Calu3 (cell line): ENCODE results near the gene COQ3. TPM values are rescaled to one million over a fixed set of nuclear protein-coding genes. Genes with fewer than 3 reads are reported as not detected.

Experiments used
- BruUV-seq: library from RNA; stranded (reverse); fragments of 400-500 nt; replicated peaks from 2 replicates; lab custom pipeline; 2021; lab: Mats Ljungman, UMichigan
- CTCF ChIA-PET: fragments of 300-600 bp; sonication (Branson Sonifier 250); formaldehyde crosslinking; loops from one replicate; lab custom pipeline; 2022; ENCODE audit warnings: antibody characterized with exemption; lab: Charles Lee
- DNase-seq: peaks from one replicate; pipeline ENCODE4 v3.0.0; 2022
- H3K27ac Mint-ChIP-seq: one replicate; pipeline ENCODE4 v1.8.0; 2022; ENCODE audit warnings: mixed read lengths; ENCODE audit not compliant: unreplicated experiment
- H3K27me3 Mint-ChIP-seq: one replicate; pipeline ENCODE4 v1.8.0; 2022; ENCODE audit warnings: mixed read lengths; ENCODE audit not compliant: unreplicated experiment
- H3K36me3 Mint-ChIP-seq: one replicate; pipeline ENCODE4 v1.8.0; 2022; ENCODE audit warnings: mild to moderate bottlenecking, moderate library complexity, mixed read lengths; ENCODE audit not compliant: insufficient read depth, unreplicated experiment
- H3K4me1 Mint-ChIP-seq: one replicate; pipeline ENCODE4 v1.8.0; 2022; ENCODE audit warnings: mild to moderate bottlenecking, low read depth, mixed read lengths; ENCODE audit not compliant: unreplicated experiment
- H3K4me3 Mint-ChIP-seq: one replicate; pipeline ENCODE4 v1.8.0; 2022; ENCODE audit warnings: mild to moderate bottlenecking, low read depth, moderate library complexity, mixed read lengths; ENCODE audit not compliant: unreplicated experiment
- H3K9me3 Mint-ChIP-seq: one replicate; pipeline ENCODE4 v1.8.0; 2022; ENCODE audit warnings: low read depth, mixed read lengths; ENCODE audit not compliant: unreplicated experiment
- intact Hi-C: fragments of 100-400 bp; cut with micrococcal nuclease; formaldehyde crosslinking; loops from one replicate; pipeline ENCODE4 v1.10.0; 2022; ENCODE audit not compliant: unreplicated experiment
- total RNA-seq: library from RNA; stranded (reverse); gene quantifications from 2 replicates; pipeline ENCODE4 v1.2.3, GENCODE V29; 2022
- TF ChIP-seq, protein P1 (sequence below): fragments of 200-600 bp; IDR thresholded peaks from one replicate; pipeline ENCODE4 v1.8.0; 2022; ENCODE audit warnings: antibody characterized with exemption; ENCODE audit not compliant: unreplicated experiment

The COQ3 gene
- total RNA-seq, 1 experiment from 2014 or later = 7.6 TPM

DNA sequence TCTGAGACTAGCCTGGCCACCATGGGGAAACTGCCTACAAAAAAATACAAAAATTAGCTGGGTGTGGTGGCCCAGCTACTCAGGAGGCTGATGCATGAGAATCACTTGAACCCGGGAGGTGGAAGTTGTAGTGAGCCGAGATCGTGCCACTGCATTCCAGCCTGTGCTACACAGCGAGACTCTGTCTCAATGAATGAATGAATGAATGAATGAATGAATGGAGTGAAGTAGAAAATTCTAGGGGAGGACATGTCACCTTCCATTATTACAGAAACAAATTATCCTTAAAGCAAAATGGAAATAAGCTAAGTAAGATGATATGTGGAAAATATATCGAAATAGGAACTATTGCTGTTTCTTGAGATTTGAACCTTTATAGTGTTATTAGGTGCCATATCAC lies 34.0 kb upstream of the COQ3 start:
- H3K36me3 Mint-ChIP-seq = peaks cover 35% of the 10 kb centered on the region
- intact Hi-C loops = no loop called here
- no peaks in the 10 kb centered on the region for H3K9me3 Mint-ChIP-seq
- H3K4me1 Mint-ChIP-seq = peaks cover 20% of the 10 kb centered on the region
- no peaks in the 10 kb centered on the region for H3K27me3 Mint-ChIP-seq
- TF ChIP-seq, protein P1, sequence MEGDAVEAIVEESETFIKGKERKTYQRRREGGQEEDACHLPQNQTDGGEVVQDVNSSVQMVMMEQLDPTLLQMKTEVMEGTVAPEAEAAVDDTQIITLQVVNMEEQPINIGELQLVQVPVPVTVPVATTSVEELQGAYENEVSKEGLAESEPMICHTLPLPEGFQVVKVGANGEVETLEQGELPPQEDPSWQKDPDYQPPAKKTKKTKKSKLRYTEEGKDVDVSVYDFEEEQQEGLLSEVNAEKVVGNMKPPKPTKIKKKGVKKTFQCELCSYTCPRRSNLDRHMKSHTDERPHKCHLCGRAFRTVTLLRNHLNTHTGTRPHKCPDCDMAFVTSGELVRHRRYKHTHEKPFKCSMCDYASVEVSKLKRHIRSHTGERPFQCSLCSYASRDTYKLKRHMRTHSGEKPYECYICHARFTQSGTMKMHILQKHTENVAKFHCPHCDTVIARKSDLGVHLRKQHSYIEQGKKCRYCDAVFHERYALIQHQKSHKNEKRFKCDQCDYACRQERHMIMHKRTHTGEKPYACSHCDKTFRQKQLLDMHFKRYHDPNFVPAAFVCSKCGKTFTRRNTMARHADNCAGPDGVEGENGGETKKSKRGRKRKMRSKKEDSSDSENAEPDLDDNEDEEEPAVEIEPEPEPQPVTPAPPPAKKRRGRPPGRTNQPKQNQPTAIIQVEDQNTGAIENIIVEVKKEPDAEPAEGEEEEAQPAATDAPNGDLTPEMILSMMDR = no peak
- no peak for DNase-seq
- no TSS peak for BruUV-seq
- CTCF ChIA-PET = no interaction called here
- no peak overlapping the region for H3K27ac Mint-ChIP-seq
- H3K4me3 Mint-ChIP-seq = no peak overlapping the region

DNA sequence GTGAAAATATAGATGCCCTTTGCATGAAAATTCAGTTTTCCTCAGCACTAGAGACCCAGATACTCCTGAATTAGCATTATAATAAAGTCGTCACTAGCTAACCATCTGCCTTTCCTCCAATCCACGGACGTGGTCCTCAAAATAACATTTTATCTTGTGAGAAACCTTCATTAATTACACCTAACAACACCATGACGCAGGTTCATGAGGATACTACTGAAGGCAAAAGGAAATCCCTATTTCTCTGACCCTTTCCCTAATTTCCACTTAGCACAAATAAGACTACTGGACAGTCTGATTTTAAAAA lies 32.4 kb upstream of the COQ3 start:
- Mint-ChIP-seq H3K9me3 (no peaks in the 10 kb centered on the region), H3K4me1 (peaks cover 35% of the 10 kb centered on the region), H3K4me3 (peak overlapping the region; percentile 98), H3K27ac (peak overlapping the region; percentile 100), H3K36me3 (peaks cover 46% of the 10 kb centered on the region), H3K27me3 (no peaks in the 10 kb centered on the region)
- intact Hi-C loops = no loop called here
- BruUV-seq = no TSS peak
- CTCF ChIA-PET = interaction anchor here (1.3 kb wide), 2 partner anchors 10 to 92 kb away, joined by 7 to 13 read pairs; no protein-coding TSS in a partner anchor
- TF ChIP-seq, protein P1 = no peak
- no peak for DNase-seq

DNA sequence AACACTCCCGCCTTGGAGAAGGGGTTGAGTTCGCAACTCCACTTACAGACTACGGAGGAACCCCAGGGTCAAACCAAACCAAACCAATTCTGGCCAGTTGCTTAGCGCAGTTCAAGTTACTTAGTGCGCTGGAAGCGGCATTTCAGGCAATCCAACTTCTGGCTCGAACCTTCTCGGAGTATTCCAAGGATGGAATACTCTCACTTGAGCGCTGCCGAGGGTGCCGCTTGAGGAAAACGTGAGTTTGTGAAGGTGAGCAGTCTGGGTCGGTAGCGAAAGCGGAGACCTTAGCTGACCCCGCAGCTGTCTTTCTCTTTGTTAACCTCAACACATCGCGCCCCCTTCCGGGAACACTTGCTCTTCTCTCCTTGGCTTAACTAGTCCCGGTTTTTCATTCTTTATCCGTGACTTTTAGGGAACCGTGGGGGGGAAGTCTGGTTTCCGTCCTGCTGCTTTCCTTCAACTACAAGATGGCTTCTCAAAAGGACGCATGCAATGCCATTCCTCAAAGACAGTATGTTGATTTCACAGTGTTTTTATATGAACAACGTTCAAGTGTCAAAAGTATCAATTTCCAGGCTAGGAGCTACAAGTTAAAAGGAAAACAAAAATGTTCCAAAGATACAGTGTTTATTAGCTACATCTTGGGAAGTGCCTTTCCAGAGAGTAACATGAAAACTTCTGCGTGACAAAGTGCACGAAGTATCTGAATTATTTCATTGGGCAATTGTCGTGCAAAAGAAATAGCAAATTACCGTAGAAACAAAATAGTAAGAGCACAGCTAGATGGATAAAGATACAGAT lies 31.9 kb upstream of the COQ3 start:
- TF ChIP-seq, protein P1 = peak; percentile 19
- no peaks in the 10 kb centered on the region for H3K9me3 Mint-ChIP-seq
- H3K4me1 Mint-ChIP-seq = peaks cover 40% of the 10 kb centered on the region
- H3K36me3 Mint-ChIP-seq = peaks cover 46% of the 10 kb centered on the region
- CTCF ChIA-PET = interaction anchor here (0.6 to 1.3 kb wide), 4 partner anchors 9 to 91 kb away, joined by 3 to 13 read pairs (median 5); partner anchors contain the start of gene COQ3
- intact Hi-C loops = loop anchor here (1.0 kb wide), 1 partner anchor 96 kb away; no protein-coding TSS in a partner anchor
- TSS peak; percentile 43 for BruUV-seq
- DNase-seq = peak; percentile 80
- H3K27me3 Mint-ChIP-seq = no peaks in the 10 kb centered on the region
- peak overlapping the region; percentile 100 for H3K27ac Mint-ChIP-seq
- H3K4me3 Mint-ChIP-seq = peak overlapping the region; percentile 98

DNA sequence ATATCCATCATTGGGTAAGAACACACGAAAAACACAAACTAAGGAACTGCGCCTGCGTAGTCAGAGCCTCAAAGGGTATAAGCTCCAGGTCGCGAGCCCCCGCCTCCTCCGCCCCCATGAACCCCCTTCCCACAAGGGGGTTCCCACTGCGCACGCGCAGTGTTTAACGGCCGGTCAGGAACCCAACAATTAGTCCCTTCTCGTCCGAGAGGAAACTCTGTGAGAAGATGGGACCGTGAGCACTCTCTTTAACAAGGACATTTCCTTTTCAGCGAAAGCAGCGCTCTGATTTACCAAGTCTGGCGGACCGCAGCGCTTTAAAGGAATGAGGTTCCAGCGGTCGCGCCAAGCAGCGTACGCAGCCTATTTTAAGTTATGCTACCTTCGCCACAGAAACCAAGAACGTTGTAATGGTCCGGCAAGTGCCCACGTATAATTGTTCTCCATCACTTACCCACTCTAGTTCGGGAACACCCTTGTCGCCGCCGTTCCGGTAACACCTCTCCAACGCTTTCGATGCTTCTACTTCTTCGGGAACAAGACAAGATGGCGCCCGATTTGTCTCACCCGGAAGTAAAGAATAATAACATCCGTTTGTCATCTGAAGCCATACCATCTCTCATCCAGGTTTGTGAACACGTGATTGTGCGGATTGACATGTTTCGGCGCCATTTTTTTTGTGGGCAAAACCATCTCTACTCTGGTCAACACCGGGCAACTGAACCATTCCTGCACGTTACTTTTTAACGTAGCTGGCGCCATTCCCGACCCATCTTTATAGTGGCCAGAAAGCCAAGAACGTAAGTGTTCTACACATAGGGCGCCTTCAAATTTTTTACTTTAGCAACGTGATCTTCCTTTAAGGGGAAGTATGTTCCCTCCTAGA lies 31.0 kb upstream of the COQ3 start, which contains the start of gene PNISR:
Gene PNISR (minus strand): TSS at position 548 of the 886 bp plus-strand sequence. CDS start 10,649 bp downstream, outside the sequence.
- Mint-ChIP-seq H3K27ac (peak within 1 kb of the TSS; percentile 100), H3K27me3 (no peaks in the 10 kb centered on the region), H3K36me3 (peaks cover 46% of the 10 kb centered on the region), H3K4me3 (peak within 1 kb of the TSS; percentile 98), H3K4me1 (peaks cover 43% of the 10 kb centered on the region), H3K9me3 (no peaks in the 10 kb centered on the region)
- CTCF ChIA-PET = interaction anchor here (0.6 to 1.3 kb wide), 4 partner anchors 8 to 90 kb away, joined by 3 to 13 read pairs (median 5); partner anchors contain the start of gene COQ3
- TF ChIP-seq, protein P1 = no peak
- peak; percentile 85 for DNase-seq
- intact Hi-C loops = loop anchor here (1.0 kb wide), 1 partner anchor 95 kb away; no protein-coding TSS in a partner anchor
- TSS peak; percentile 47 for BruUV-seq
